Measurements from ENCODE around the gene PARP1.

Gene PARP1

GRCh38 chr1:226390681-226391080 lies 17.2 kb downstream of the PARP1 start:
- no peaks in the 10 kb centered on the region for H3K27me3 ChIP-seq (ENCODE audit: insufficient read depth, low read length)
- no peaks in the 10 kb centered on the region for H3F3A ChIP-seq (ENCODE audit: insufficient read depth, low read length)
- peaks cover 29% of the 10 kb centered on the region for H3K79me2 ChIP-seq (ENCODE audit: insufficient read depth, low read length)
- H3K4me2 ChIP-seq (ENCODE audit: low read length) = no peak overlapping the region
- H3K36me3 ChIP-seq (ENCODE audit: insufficient read depth, low read length) = peaks cover 98% of the 10 kb centered on the region
- no peaks in the 10 kb centered on the region for H3K4me1 ChIP-seq (ENCODE audit: insufficient read depth, low read length, severe bottlenecking)
- no peaks in the 10 kb centered on the region for H3K9me2 ChIP-seq (ENCODE audit: low read depth, low read length)
- no peak overlapping the region for H3K27ac ChIP-seq (ENCODE audit: low read depth, low read length, poor library complexity, severe bottlenecking)
- H4K20me1 ChIP-seq (ENCODE audit: insufficient read depth, low read length) = no peaks in the 10 kb centered on the region
- TF ChIP-seq EZH2 (IDR thresholded peaks at IDR 0.05; ENCODE audit: borderline replicate concordance, low read length) = no peak
- TF ChIP-seq CTCF (IDR thresholded peaks at IDR 0.05; ENCODE audit: low read length) = no peak
- no peak overlapping the region for H3K9ac ChIP-seq (ENCODE audit: low read length)
- H2AFZ ChIP-seq (ENCODE audit: low read length) = no peak overlapping the region
- no peaks in the 10 kb centered on the region for H3K9me3 ChIP-seq (ENCODE audit: low read length)
- H3K4me3 ChIP-seq (ENCODE audit: low read depth, low read length, poor library complexity, severe bottlenecking) = no peak overlapping the region

GRCh38 chr1:226388131-226388530 lies 19.8 kb downstream of the PARP1 start:
- Histone ChIP-seq H3K79me2 (ENCODE audit: insufficient read depth, low read length) (peaks cover 4% of the 10 kb centered on the region; the same call in 1 of the 2 replicates), H3F3A (ENCODE audit: insufficient read depth, low read length) (no peaks in the 10 kb centered on the region), H3K27me3 (ENCODE audit: insufficient read depth, low read length) (no peaks in the 10 kb centered on the region), H3K9ac (ENCODE audit: low read length) (no peak overlapping the region), H3K4me2 (ENCODE audit: low read length) (no peak overlapping the region), H3K9me3 (ENCODE audit: low read length) (no peaks in the 10 kb centered on the region), H4K20me1 (ENCODE audit: insufficient read depth, low read length) (no peaks in the 10 kb centered on the region), H3K4me3 (ENCODE audit: low read depth, low read length, poor library complexity, severe bottlenecking) (no peak overlapping the region), H3K36me3 (ENCODE audit: insufficient read depth, low read length) (peaks cover 100% of the 10 kb centered on the region), H3K27ac (ENCODE audit: low read depth, low read length, poor library complexity, severe bottlenecking) (no peak overlapping the region), H2AFZ (ENCODE audit: low read length) (no peak overlapping the region), H3K9me2 (ENCODE audit: low read depth, low read length) (no peaks in the 10 kb centered on the region), H3K4me1 (ENCODE audit: insufficient read depth, low read length, severe bottlenecking) (no peaks in the 10 kb centered on the region)
- TF ChIP-seq CTCF (IDR thresholded peaks at IDR 0.05; ENCODE audit: low read length) = no peak

GRCh38 chr1:226384717-226385116 lies 23.2 kb downstream of the PARP1 start:
- H3K27me3 ChIP-seq (ENCODE audit: insufficient read depth, low read length) = no peaks in the 10 kb centered on the region
- H3K9ac ChIP-seq (ENCODE audit: low read length) = no peak overlapping the region
- H4K20me1 ChIP-seq (ENCODE audit: insufficient read depth, low read length) = no peaks in the 10 kb centered on the region
- H3K9me2 ChIP-seq (ENCODE audit: low read depth, low read length) = no peaks in the 10 kb centered on the region
- TF ChIP-seq CTCF (IDR thresholded peaks at IDR 0.05; ENCODE audit: low read length) (no peak), EZH2 (IDR thresholded peaks at IDR 0.05; ENCODE audit: borderline replicate concordance, low read length) (no peak)
- no peaks in the 10 kb centered on the region for H3K79me2 ChIP-seq (ENCODE audit: insufficient read depth, low read length)
- H3K9me3 ChIP-seq (ENCODE audit: low read length) = no peaks in the 10 kb centered on the region
- H3K4me3 ChIP-seq (ENCODE audit: low read depth, low read length, poor library complexity, severe bottlenecking) = no peak overlapping the region
- no peaks in the 10 kb centered on the region for H3K4me1 ChIP-seq (ENCODE audit: insufficient read depth, low read length, severe bottlenecking)
- peaks cover 100% of the 10 kb centered on the region for H3K36me3 ChIP-seq (ENCODE audit: insufficient read depth, low read length)
- H3K27ac ChIP-seq (ENCODE audit: low read depth, low read length, poor library complexity, severe bottlenecking) = no peak overlapping the region
- no peaks in the 10 kb centered on the region for H3F3A ChIP-seq (ENCODE audit: insufficient read depth, low read length)
- no peak overlapping the region for H2AFZ ChIP-seq (ENCODE audit: low read length)
- no peak overlapping the region for H3K4me2 ChIP-seq (ENCODE audit: low read length)
